ENCODE data around the gene MLLT1. TPM values are rescaled to one million over a fixed set of nuclear protein-coding genes. Genes with fewer than 3 reads are reported as not detected.

Gene MLLT1
- total and polyA plus RNA-seq, 8 donors, result 19.6 to 37.5 (median 25.4) TPM

DNA sequence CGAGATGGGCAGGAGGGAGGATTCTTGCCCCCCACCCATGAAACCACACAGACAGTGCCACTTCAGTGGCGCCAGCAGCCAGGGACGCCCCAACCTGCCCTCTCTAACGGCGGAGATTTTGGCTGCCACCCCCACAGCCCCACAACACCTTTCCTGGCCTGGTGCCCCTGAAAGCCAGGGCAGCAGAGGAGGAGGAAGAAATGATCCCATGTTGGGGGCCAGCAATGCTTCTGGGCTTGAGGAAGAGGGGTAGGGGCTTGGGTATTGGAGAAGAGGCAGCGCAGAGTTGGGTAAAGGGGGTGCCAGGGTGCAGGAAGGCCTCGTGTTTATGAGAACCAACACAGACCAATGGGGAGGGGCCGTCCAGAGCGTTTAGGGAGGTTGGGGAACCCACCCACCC, 1.7 kb downstream of the MLLT1 start:
- no peak for ATAC-seq
- Histone ChIP-seq H3K36me3 (no peaks in the 10 kb centered on the region), H3K27ac (no peak overlapping the region), H3K27me3 (no peaks in the 10 kb centered on the region), H3K4me1 (peaks cover 22 to 34% (median 25%) of the 10 kb centered on the region in 3 donors), H3K4me3 (peak overlapping the region in 1 of 4 donors; percentile 89), H3K9me3 (no peaks in the 10 kb centered on the region)
- intact Hi-C loops (cut with DNase I), result no loop called here
- 70 to 72% methylated on average over 9 of the region's 9 CpGs for WGBS, 2 donors
- no peak for DNase-seq
- TF ChIP-seq, protein P1, sequence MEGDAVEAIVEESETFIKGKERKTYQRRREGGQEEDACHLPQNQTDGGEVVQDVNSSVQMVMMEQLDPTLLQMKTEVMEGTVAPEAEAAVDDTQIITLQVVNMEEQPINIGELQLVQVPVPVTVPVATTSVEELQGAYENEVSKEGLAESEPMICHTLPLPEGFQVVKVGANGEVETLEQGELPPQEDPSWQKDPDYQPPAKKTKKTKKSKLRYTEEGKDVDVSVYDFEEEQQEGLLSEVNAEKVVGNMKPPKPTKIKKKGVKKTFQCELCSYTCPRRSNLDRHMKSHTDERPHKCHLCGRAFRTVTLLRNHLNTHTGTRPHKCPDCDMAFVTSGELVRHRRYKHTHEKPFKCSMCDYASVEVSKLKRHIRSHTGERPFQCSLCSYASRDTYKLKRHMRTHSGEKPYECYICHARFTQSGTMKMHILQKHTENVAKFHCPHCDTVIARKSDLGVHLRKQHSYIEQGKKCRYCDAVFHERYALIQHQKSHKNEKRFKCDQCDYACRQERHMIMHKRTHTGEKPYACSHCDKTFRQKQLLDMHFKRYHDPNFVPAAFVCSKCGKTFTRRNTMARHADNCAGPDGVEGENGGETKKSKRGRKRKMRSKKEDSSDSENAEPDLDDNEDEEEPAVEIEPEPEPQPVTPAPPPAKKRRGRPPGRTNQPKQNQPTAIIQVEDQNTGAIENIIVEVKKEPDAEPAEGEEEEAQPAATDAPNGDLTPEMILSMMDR (IDR thresholded peaks at IDR 0.05), result no peak
- no peak for FAIRE-seq

DNA sequence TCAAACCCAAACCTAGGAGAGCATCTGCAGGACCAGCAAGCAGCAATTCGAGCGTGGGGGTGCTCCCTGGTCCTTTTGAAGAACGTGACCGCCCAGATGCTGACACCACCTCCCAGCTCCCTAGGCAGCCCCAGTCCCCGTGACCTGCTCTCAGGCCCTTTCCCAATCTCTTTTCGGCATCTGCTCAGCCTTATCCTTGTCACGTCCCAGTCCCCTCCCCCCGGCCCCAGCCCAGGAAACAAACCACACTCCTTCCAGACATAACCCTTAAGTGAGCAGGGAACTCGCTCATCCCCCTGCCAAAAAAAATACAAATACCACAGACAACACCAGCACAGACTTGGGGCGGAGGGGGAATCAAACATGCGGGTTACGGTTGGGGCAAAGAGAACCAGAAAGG, 3.3 kb downstream of the MLLT1 start:
- H3K4me1 ChIP-seq, result peaks cover 32 to 50% (median 41%) of the 10 kb centered on the region in 3 donors
- no peaks in the 10 kb centered on the region for H3K27me3 ChIP-seq
- ATAC-seq (no peak), FAIRE-seq (no peak), DNase-seq (no peak)
- no peak overlapping the region for H3K27ac ChIP-seq
- intact Hi-C loops (cut with DNase I), result no loop called here
- WGBS, 2 donors, result 81 to 85% methylated on average over 12 of the region's 12 CpGs
- TF ChIP-seq, protein P1 (IDR thresholded peaks at IDR 0.05), result no peak
- no peaks in the 10 kb centered on the region for H3K9me3 ChIP-seq
- H3K4me3 ChIP-seq, result no peak overlapping the region
- H3K36me3 ChIP-seq, result no peaks in the 10 kb centered on the region

DNA sequence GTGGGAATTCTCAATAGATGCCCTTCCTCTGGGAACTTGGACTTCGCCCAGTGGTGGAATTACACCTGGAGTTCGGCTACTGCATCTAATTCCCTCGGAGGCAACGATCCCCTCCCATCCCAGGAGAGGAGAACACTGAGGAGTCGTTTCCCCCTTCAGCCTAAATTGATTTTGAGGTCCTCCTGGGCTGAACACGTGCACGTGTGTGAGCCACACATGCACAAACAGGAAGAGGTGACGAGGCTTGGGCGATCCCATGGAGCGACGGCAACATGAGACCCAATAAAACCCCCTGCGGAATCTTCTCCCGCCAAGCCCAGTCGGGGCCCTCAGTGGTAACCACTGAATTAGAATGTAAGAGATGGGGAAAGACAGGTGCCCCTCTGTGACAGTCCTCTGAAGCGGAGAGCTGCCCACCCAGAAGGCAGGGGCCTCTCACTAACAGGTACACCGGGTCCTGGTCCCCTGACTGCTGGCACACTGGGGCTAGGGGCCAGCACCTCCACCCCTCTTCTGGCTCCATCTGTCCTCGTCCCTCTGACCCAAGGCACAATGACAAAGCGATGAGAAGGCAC, 4.5 kb downstream of the MLLT1 start:
- no peak for ATAC-seq
- Histone ChIP-seq H3K27me3 (no peaks in the 10 kb centered on the region), H3K36me3 (peaks cover 0 to under 1% (median 0%) of the 10 kb centered on the region in 3 donors), H3K9me3 (no peaks in the 10 kb centered on the region), H3K27ac (peak overlapping the region in 3 of 4 donors; percentile 50 to 81 (median 75)), H3K4me1 (peaks cover 37 to 58% (median 47%) of the 10 kb centered on the region in 3 donors), H3K4me3 (no peak overlapping the region)
- 73 to 83% methylated on average over 18 of the region's 18 CpGs for WGBS, 2 donors
- intact Hi-C loops (cut with DNase I), result no loop called here
- TF ChIP-seq, protein P1 (IDR thresholded peaks at IDR 0.05), result no peak
- FAIRE-seq, result no peak
- DNase-seq, result no peak

DNA sequence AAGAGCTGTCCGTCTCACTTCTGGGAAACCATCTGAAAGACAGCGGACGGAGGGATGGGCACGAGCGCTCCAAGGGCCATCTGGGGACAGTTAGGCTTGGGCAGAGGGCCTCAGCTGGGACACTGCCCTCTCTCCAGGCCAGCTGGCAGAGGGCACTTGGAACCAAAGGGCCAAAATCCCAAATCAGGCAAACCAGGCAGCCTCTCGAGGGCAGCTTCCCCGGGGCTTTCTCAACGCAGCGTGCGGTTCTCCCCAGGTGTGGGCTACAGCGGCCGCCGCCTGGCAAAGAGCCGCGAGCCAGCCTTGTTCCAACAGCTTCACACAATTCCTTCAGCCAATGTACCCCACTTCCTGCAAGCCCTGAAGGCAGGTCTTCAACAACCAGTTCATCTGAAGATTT, 5.0 kb downstream of the MLLT1 start:
- intact Hi-C loops (cut with DNase I), result no loop called here
- ATAC-seq (no peak), FAIRE-seq (no peak), DNase-seq (peak in 1 of 6 donors; percentile 57)
- H3K4me1 ChIP-seq, result peaks cover 37 to 58% (median 47%) of the 10 kb centered on the region in 3 donors
- H3K9me3 ChIP-seq, result no peaks in the 10 kb centered on the region
- TF ChIP-seq, protein P1 (IDR thresholded peaks at IDR 0.05), result no peak
- H3K4me3 ChIP-seq, result no peak overlapping the region
- peak overlapping the region; percentile 50 to 81 (median 66) for H3K27ac ChIP-seq
- H3K27me3 ChIP-seq, result no peaks in the 10 kb centered on the region
- 73 to 81% methylated on average over 15 of the region's 15 CpGs for WGBS, 2 donors
- H3K36me3 ChIP-seq, result peaks cover 0 to 6% (median 0%) of the 10 kb centered on the region in 3 donors
